IPS-20b (cell line): ENCODE measurements around the gene POLA1.

Source experiments
- H3K27ac ChIP-seq: one replicate; pipeline ENCODE4 v1.5.1; 2013; ENCODE audit warnings: low read length
- H3K27me3 ChIP-seq: 2 replicates; pipeline ENCODE4 v1.6.1; 2013; ENCODE audit warnings: mild to moderate bottlenecking, low read length, inconsistent platforms; ENCODE audit not compliant: insufficient read depth
- H3K36me3 ChIP-seq: 2 replicates; pipeline ENCODE4 v1.6.1; 2013; ENCODE audit warnings: low read depth, mild to moderate bottlenecking, inconsistent platforms, low read length, moderate library complexity; ENCODE audit not compliant: insufficient read depth
- H3K4me1 ChIP-seq: 2 replicates; pipeline ENCODE4 v1.6.1; 2013; ENCODE audit warnings: mild to moderate bottlenecking, control low read depth, inconsistent platforms, low read length, moderate library complexity; ENCODE audit not compliant: insufficient read depth
- H3K4me3 ChIP-seq: 2 replicates; pipeline ENCODE4 v1.5.1; 2013; ENCODE audit warnings: mild to moderate bottlenecking, low read length, inconsistent platforms
- H3K9ac ChIP-seq: 2 replicates; pipeline ENCODE4 v1.6.1; 2013; ENCODE audit warnings: low read depth, mild to moderate bottlenecking, inconsistent platforms, low read length, moderate library complexity
- H3K9me3 ChIP-seq: 2 replicates; pipeline ENCODE4 v1.6.1; 2013; ENCODE audit warnings: mild to moderate bottlenecking, low read depth, low read length, inconsistent platforms; ENCODE audit not compliant: insufficient read depth

POLA1 gene

GRCh38 chrX:24702362-24703184 lies 8.9 kb downstream of the POLA1 start:
- no peak overlapping the region for H3K27ac ChIP-seq
- H3K4me1 ChIP-seq = no peaks in the 10 kb centered on the region
- no peak overlapping the region for H3K9ac ChIP-seq
- H3K4me3 ChIP-seq = no peak overlapping the region
- peaks cover 75% of the 10 kb centered on the region for H3K36me3 ChIP-seq
- H3K9me3 ChIP-seq = no peaks in the 10 kb centered on the region
- H3K27me3 ChIP-seq = no peaks in the 10 kb centered on the region

GRCh38 chrX:24703185-24703494 lies 9.4 kb downstream of the POLA1 start:
- no peaks in the 10 kb centered on the region for H3K4me1 ChIP-seq
- no peak overlapping the region for H3K27ac ChIP-seq
- no peaks in the 10 kb centered on the region for H3K27me3 ChIP-seq
- no peaks in the 10 kb centered on the region for H3K9me3 ChIP-seq
- no peak overlapping the region for H3K9ac ChIP-seq
- H3K36me3 ChIP-seq = peaks cover 80% of the 10 kb centered on the region
- H3K4me3 ChIP-seq = no peak overlapping the region

DNA sequence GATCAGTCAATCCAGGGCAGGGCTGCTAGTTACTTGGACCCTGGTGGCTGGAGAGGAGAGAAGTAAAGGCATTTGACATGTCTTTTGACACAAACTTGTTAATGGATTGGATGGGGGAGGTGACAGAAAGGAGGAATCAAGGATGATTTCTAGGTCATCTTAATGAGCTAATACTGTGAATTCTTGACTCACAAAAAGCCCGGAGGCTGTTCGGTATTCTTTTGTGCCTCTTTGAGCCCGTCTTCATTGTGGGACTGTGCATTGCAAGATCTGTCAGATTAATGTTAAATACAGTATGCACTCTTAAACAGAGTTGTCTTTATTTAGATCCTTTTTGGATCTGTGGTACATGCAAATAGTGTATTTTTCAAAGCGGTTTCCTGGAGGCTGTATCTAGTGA lies 25.1 kb downstream of the POLA1 start:
- no peaks in the 10 kb centered on the region for H3K9me3 ChIP-seq
- no peak overlapping the region for H3K9ac ChIP-seq
- no peaks in the 10 kb centered on the region for H3K4me1 ChIP-seq
- no peak overlapping the region for H3K27ac ChIP-seq
- H3K27me3 ChIP-seq = no peaks in the 10 kb centered on the region
- H3K36me3 ChIP-seq = peaks cover 87% of the 10 kb centered on the region
- no peak overlapping the region for H3K4me3 ChIP-seq

- Histone ChIP-seq H3K27ac (no peak overlapping the region), H3K36me3 (peaks cover 91% of the 10 kb centered on the region), H3K9me3 (no peaks in the 10 kb centered on the region), H3K27me3 (no peaks in the 10 kb centered on the region), H3K9ac (no peak overlapping the region), H3K4me3 (no peak overlapping the region), H3K4me1 (no peaks in the 10 kb centered on the region)
Observed at GRCh38 chrX:24720036-24720435, 26.3 kb downstream of the POLA1 start.

- peaks cover 75% of the 10 kb centered on the region for H3K36me3 ChIP-seq
Observed at GRCh38 chrX:24728530-24728929, 34.8 kb downstream of the POLA1 start.

GRCh38 chrX:24732766-24733500 lies 39.2 kb downstream of the POLA1 start:
- Histone ChIP-seq H3K27me3 (no peaks in the 10 kb centered on the region), H3K9ac (no peak overlapping the region), H3K4me3 (no peak overlapping the region), H3K27ac (no peak overlapping the region), H3K36me3 (peaks cover 73% of the 10 kb centered on the region), H3K4me1 (no peaks in the 10 kb centered on the region), H3K9me3 (no peaks in the 10 kb centered on the region)

More at GRCh38 chrX:24728530-24728929, 34.8 kb downstream of the POLA1 start:
- Histone ChIP-seq H3K27me3 (no peaks in the 10 kb centered on the region), H3K9ac (no peak overlapping the region), H3K4me1 (no peaks in the 10 kb centered on the region), H3K4me3 (no peak overlapping the region), H3K9me3 (no peaks in the 10 kb centered on the region), H3K27ac (no peak overlapping the region)

- no peaks in the 10 kb centered on the region for H3K27me3 ChIP-seq
- peaks cover 82% of the 10 kb centered on the region for H3K36me3 ChIP-seq
- no peak overlapping the region for H3K9ac ChIP-seq
- H3K4me1 ChIP-seq = no peaks in the 10 kb centered on the region
- H3K9me3 ChIP-seq = no peaks in the 10 kb centered on the region
- H3K27ac ChIP-seq = no peak overlapping the region
- no peak overlapping the region for H3K4me3 ChIP-seq
Observed at GRCh38 chrX:24741330-24741729, 47.6 kb downstream of the POLA1 start.

GRCh38 chrX:24748196-24748595 lies 54.5 kb downstream of the POLA1 start:
- H3K4me3 ChIP-seq = no peak overlapping the region
- H3K9ac ChIP-seq = no peak overlapping the region
- no peak overlapping the region for H3K27ac ChIP-seq
- H3K27me3 ChIP-seq = no peaks in the 10 kb centered on the region
- no peaks in the 10 kb centered on the region for H3K4me1 ChIP-seq
- no peaks in the 10 kb centered on the region for H3K9me3 ChIP-seq
- peaks cover 50% of the 10 kb centered on the region for H3K36me3 ChIP-seq

DNA sequence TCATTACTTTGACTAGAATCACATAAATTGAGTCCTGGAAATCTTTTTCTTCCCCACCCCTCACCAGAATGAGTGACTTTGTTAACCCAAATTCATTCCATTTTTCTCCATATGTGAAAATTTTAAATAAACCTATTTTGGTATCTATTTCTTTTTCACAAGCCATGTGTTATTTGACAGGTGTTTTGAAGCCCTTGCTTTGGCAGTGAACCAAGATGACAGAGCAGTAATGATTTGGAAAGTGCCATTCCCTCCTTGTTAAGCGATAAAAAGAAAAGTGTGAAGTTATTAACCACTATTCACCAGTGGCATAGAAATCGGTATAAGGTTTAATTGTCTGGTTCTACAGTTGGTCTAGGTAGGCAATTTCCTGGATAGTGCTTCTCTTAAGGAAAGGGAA lies 66.1 kb downstream of the POLA1 start:
- H3K9ac ChIP-seq = no peak overlapping the region
- H3K27ac ChIP-seq = no peak overlapping the region
- H3K4me3 ChIP-seq = no peak overlapping the region
- H3K27me3 ChIP-seq = no peaks in the 10 kb centered on the region
- no peaks in the 10 kb centered on the region for H3K4me1 ChIP-seq
- peaks cover 60% of the 10 kb centered on the region for H3K36me3 ChIP-seq
- H3K9me3 ChIP-seq = no peaks in the 10 kb centered on the region

DNA sequence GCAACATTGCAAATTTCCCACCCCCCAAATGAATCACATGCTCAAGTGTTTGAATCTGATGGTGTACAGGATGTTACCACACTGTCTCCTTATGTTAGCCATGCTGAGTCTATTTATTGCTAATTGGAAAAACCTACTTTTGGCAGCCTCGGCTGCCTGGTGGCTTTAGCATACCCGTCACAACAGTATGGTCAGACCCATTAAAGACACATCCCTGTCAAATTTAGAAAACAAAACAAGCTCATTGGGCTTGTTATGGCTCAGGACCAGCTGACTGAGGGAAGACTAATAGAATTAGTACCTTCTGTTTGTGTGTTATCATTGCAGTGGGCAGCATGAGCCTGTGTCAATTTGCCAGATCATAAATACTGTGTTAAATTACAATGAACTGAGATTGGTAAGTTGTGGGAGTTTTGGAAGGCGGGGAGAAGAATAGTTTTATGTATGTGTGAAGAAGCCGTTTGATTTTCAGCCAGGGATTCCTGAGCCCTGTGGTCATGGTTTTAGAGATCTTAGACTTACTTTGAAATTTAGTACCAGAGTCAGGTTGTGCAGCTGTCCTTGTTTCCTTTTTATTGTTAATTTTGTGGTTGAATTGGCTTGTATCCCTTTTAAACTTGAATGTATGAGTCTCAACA lies 66.8 kb downstream of the POLA1 start:
- H3K36me3 ChIP-seq = peaks cover 56% of the 10 kb centered on the region
- H3K27ac ChIP-seq = no peak overlapping the region
- no peak overlapping the region for H3K9ac ChIP-seq
- H3K4me3 ChIP-seq = no peak overlapping the region
- no peaks in the 10 kb centered on the region for H3K27me3 ChIP-seq
- no peaks in the 10 kb centered on the region for H3K4me1 ChIP-seq
- H3K9me3 ChIP-seq = no peaks in the 10 kb centered on the region

DNA sequence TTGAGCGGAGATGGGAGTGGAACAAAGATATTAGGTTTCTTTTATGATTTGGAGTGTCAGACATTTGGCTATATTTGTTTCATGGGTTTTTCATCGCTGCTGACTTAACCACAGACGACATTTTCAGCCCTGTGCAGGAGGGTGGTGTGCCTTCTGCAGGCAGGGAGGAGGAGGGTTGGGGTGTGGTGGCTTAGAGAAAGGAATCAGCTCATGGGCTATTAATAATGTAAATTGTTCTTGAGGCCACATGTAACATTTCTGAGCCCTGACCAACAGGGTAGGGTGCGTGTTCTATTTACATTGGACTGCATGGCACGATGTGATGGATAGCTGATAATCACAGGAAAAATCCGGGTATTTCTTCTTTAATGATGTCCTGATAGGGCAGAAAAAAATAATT lies 67.6 kb downstream of the POLA1 start:
- Histone ChIP-seq H3K4me1 (no peaks in the 10 kb centered on the region), H3K27me3 (no peaks in the 10 kb centered on the region), H3K9ac (no peak overlapping the region), H3K9me3 (no peaks in the 10 kb centered on the region), H3K27ac (no peak overlapping the region), H3K4me3 (no peak overlapping the region), H3K36me3 (peaks cover 57% of the 10 kb centered on the region)

DNA sequence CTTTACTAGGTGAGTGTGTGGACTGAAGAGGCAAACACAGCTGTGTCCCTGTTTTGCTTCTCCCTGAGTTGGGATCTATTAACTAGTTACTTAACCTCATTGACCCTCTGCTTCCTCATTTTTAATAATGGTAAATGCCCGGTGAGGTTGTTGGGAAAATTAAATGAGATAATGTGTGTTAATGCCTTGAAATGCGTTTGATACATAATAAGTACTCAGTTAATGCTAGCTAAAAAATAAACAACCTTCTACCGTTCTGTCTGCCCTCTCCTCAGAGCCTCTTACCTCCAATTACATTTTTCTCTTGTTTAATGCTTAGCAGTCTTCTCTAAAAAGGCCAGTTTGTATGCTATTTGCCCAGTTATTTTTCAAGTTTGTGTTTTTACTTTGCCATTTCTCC lies 70.3 kb downstream of the POLA1 start:
- Histone ChIP-seq H3K4me3 (no peak overlapping the region), H3K9ac (no peak overlapping the region), H3K27ac (no peak overlapping the region), H3K4me1 (no peaks in the 10 kb centered on the region), H3K27me3 (no peaks in the 10 kb centered on the region), H3K36me3 (peaks cover 72% of the 10 kb centered on the region), H3K9me3 (no peaks in the 10 kb centered on the region)
